ENCODE results near the gene ATG101. TPM values are rescaled to one million over a fixed set of nuclear protein-coding genes. Genes with fewer than 3 reads are reported as not detected.

Gene ATG101
- total RNA-seq, 2 experiments from 2014 or later: 38.0 to 53.9 TPM

- Histone ChIP-seq H2AFZ (ENCODE audit: low read length) (no peak overlapping the region), H4K20me1 (ENCODE audit: insufficient read depth, low read length) (no peaks in the 10 kb centered on the region), H3K4me2 (ENCODE audit: low read length) (peak overlapping the region; percentile 81), H3K79me2 (ENCODE audit: insufficient read depth, low read depth, low read length) (no peaks in the 10 kb centered on the region), H3K9me3 (ENCODE audit: low read length) (no peaks in the 10 kb centered on the region), H3K4me3 (ENCODE audit: low read depth, low read length, poor library complexity, severe bottlenecking) (peak overlapping the region; percentile 52), H3K9me2 (ENCODE audit: insufficient read depth, low read length) (no peaks in the 10 kb centered on the region), H3K4me1 (ENCODE audit: insufficient read depth, low read length, poor library complexity, severe bottlenecking) (peaks cover 58% of the 10 kb centered on the region), H3K27ac (ENCODE audit: low read depth, low read length, poor library complexity, severe bottlenecking) (peak overlapping the region; percentile 84), H3K36me3 (ENCODE audit: insufficient read depth, low read length) (peaks cover 27% of the 10 kb centered on the region)
- TF ChIP-seq EZH2phosphoT487 (IDR thresholded peaks at IDR 0.05; ENCODE audit: borderline replicate concordance, low read depth, low read length): no peak
- no peak for TF ChIP-seq CTCF (conservative IDR thresholded peaks at IDR 0.05; ENCODE audit: low read length)
- ChIA-PET POLR2A (interaction anchor here (0.7 to 3.7 kb wide), 9 partner anchors 9 to 56 kb away, joined by 3 to 26 read pairs (median 5); partner anchors contain the start of gene ATG101), CTCF (ENCODE audit: unreplicated experiment) (interaction anchor here (0.6 to 3.1 kb wide), 8 partner anchors 10 to 59 kb away, joined by 3 to 32 read pairs (median 4); no protein-coding TSS in a partner anchor)
- no peak for DNase-seq (ENCODE audit: low spot score)
- BruUV-seq (replicated peaks): no TSS peak
- intact Hi-C loops (cut with micrococcal nuclease; ENCODE audit: unreplicated experiment): no loop called here
These were observed 12.4 kb downstream of the ATG101 start for GRCh38 chr12:52082026-52082668.

GRCh38 chr12:52082669-52082987 lies 12.8 kb downstream of the ATG101 start:
- no peak for TF ChIP-seq CTCF (conservative IDR thresholded peaks at IDR 0.05; ENCODE audit: low read length)
- no peak for TF ChIP-seq EZH2phosphoT487 (IDR thresholded peaks at IDR 0.05; ENCODE audit: borderline replicate concordance, low read depth, low read length)
- no peaks in the 10 kb centered on the region for H3K9me2 ChIP-seq (ENCODE audit: insufficient read depth, low read length)
- no TSS peak for BruUV-seq (replicated peaks)
- DNase-seq (ENCODE audit: low spot score): no peak
- peaks cover 24% of the 10 kb centered on the region for H3K36me3 ChIP-seq (ENCODE audit: insufficient read depth, low read length)
- peak overlapping the region; percentile 84 for H3K27ac ChIP-seq (ENCODE audit: low read depth, low read length, poor library complexity, severe bottlenecking)
- peak overlapping the region; percentile 81 for H3K4me2 ChIP-seq (ENCODE audit: low read length)
- peak overlapping the region; percentile 52 for H3K4me3 ChIP-seq (ENCODE audit: low read depth, low read length, poor library complexity, severe bottlenecking)
- H4K20me1 ChIP-seq (ENCODE audit: insufficient read depth, low read length): no peaks in the 10 kb centered on the region
- POLR2A ChIA-PET: interaction anchor here (0.7 to 3.7 kb wide), 4 partner anchors 16 to 57 kb away, joined by 3 to 26 read pairs (median 5); no protein-coding TSS in a partner anchor
- no peaks in the 10 kb centered on the region for H3K9me3 ChIP-seq (ENCODE audit: low read length)
- intact Hi-C loops (cut with micrococcal nuclease; ENCODE audit: unreplicated experiment): no loop called here
- CTCF ChIA-PET (ENCODE audit: unreplicated experiment): interaction anchor here (0.8 to 3.1 kb wide), 5 partner anchors 31 to 60 kb away, joined by 3 to 32 read pairs (median 5); no protein-coding TSS in a partner anchor
- no peaks in the 10 kb centered on the region for H3K79me2 ChIP-seq (ENCODE audit: insufficient read depth, low read depth, low read length)
- H3K4me1 ChIP-seq (ENCODE audit: insufficient read depth, low read length, poor library complexity, severe bottlenecking): peaks cover 63% of the 10 kb centered on the region
- H2AFZ ChIP-seq (ENCODE audit: low read length): no peak overlapping the region

Measured in OCI-LY7 (cell line).